K562 (cell line): ENCODE data around the gene LIX1. TPM values are rescaled to one million over a fixed set of nuclear protein-coding genes. Genes with fewer than 3 reads are reported as not detected.

Source experiments
- ATAC-seq: fragments of 200-7000 bp; cut with Tn5 transposase; 3 replicates; pipeline ENCODE4 v1.9.1; 2020; ENCODE audit warnings: moderate library complexity
- BruUV-seq: library from RNA; stranded (reverse); fragments of 400-500 nt; replicated peaks from 2 replicates; lab custom pipeline; 2021; lab: Mats Ljungman, UMichigan
- CTCF ChIA-PET: fragments of 300-600 bp; formaldehyde crosslinking; extraction: SDS; loops from one replicate; lab custom pipeline; 2021; ENCODE audit warnings: low intra/inter-chr PET ratio; lab: Yijun Ruan, JAX
- POLR2A ChIA-PET: fragments of 300-600, 350-650 bp; sonication (Branson Sonifier 250); formaldehyde crosslinking; extraction: SDS; loops from one replicate; lab custom pipeline; 2021; ENCODE audit warnings: antibody characterized with exemption, inconsistent platforms; lab: Yijun Ruan, JAX
- DNase-seq, 4 experiments: peaks; one replicate each; pipeline versions ENCODE4 v3.0.0 to v3.0.0-alpha.2; 2011 to 2018; ENCODE audit warnings: low spot score in 3 of 4, mixed read lengths in 3 of 4; ENCODE audit errors: extremely low read depth in 1 of 4
- FAIRE-seq: peaks from 2 replicates; lab custom pipeline; 2011; peaks lifted over from hg19 to GRCh38; lab: Jason Lieb, UNC
- H2AFZ ChIP-seq: 2 replicates; pipeline ENCODE4 v1.6.0; 2011; ENCODE audit warnings: low read depth, low read length, control low read depth, inconsistent platforms
- H3K27ac ChIP-seq: fragments of 200-600 bp; 3 replicates; pipeline ENCODE4 v1.8.0; 2011; ENCODE audit warnings: low read depth, mild to moderate bottlenecking, control low read depth, inconsistent platforms, low read length, moderate library complexity, mixed read lengths; ENCODE audit errors: extremely low read depth
- H3K27me3 ChIP-seq, 2 experiments: fragments of 300-600 bp in 1 of 2; 2 replicates in 1 of 2; 3 replicates in 1 of 2; pipeline versions ENCODE4 v1.6.0 to v1.8.0; 2011; ENCODE audit warnings: inconsistent platforms in 2 of 2, low read length in 2 of 2, mild to moderate bottlenecking in 1 of 2, mixed read lengths in 1 of 2, moderate library complexity in 1 of 2; ENCODE audit not compliant: control insufficient read depth in 2 of 2, insufficient read depth in 2 of 2
- H3K36me3 ChIP-seq: fragments of 300-600 bp; 3 replicates; pipeline ENCODE4 v1.8.0; 2011; ENCODE audit warnings: mild to moderate bottlenecking, low read length, inconsistent platforms; ENCODE audit not compliant: control insufficient read depth, insufficient read depth
- H3K4me1 ChIP-seq, 2 experiments: fragments of 200-600 bp in 1 of 2; replicated peaks in 1 of 2; 2 replicates in 1 of 2; 3 replicates in 1 of 2; pipeline versions ENCODE4 v1.5.1 to v1.8.0; 2011; ENCODE audit warnings: inconsistent platforms in 2 of 2, low read length in 2 of 2, mild to moderate bottlenecking in 1 of 2, mixed read lengths in 1 of 2, moderate library complexity in 1 of 2; ENCODE audit not compliant: control insufficient read depth in 2 of 2, insufficient read depth in 2 of 2
- H3K4me2 ChIP-seq: 2 replicates; pipeline ENCODE4 v1.6.1; 2011; ENCODE audit warnings: low read length, control low read depth, inconsistent platforms, mixed read lengths; ENCODE audit not compliant: insufficient read depth
- H3K4me3 ChIP-seq: fragments of 200-600 bp; sonication (generic), shearing (Covaris generic); 2 replicates; pipeline ENCODE4 v1.5.1; 2016; ENCODE audit warnings: control low read depth, inconsistent platforms
- H3K79me2 ChIP-seq: fragments of 200-600 bp; 3 replicates; pipeline ENCODE4 v1.8.0; 2011; ENCODE audit warnings: low read length, inconsistent platforms; ENCODE audit not compliant: control insufficient read depth, insufficient read depth
- H3K9ac ChIP-seq, 2 experiments: 2 replicates each; pipeline versions ENCODE4 v1.6.0 to v1.6.1; 2011; ENCODE audit warnings: low read depth in 2 of 2, low read length in 2 of 2, control low read depth in 1 of 2, inconsistent platforms in 1 of 2, mild to moderate bottlenecking in 1 of 2, mixed read lengths in 1 of 2; ENCODE audit not compliant: insufficient read depth in 1 of 2
- H3K9me1 ChIP-seq: one replicate; pipeline ENCODE4 v1.6.0; 2011; ENCODE audit warnings: inconsistent platforms, mild to moderate bottlenecking, low read length, moderate library complexity; ENCODE audit not compliant: control insufficient read depth, insufficient read depth
- H3K9me3 ChIP-seq: replicated peaks from 2 replicates; pipeline ENCODE4 v1.5.1; 2011; ENCODE audit warnings: low read depth, low read length, inconsistent platforms; ENCODE audit not compliant: control insufficient read depth, insufficient read depth
- H4K20me1 ChIP-seq: replicated peaks from 2 replicates; pipeline ENCODE4 v1.6.1; 2011; ENCODE audit warnings: low read length, inconsistent platforms, mixed read lengths; ENCODE audit not compliant: control insufficient read depth, insufficient read depth
- CSDE1 ChIP-seq, 2 experiments: fragments of 450-650 bp; IDR thresholded peaks; 2 replicates each; pipeline ENCODE4 v1.6.1; 2016; ENCODE audit warnings: mild to moderate bottlenecking in 1 of 2
- HSF4 ChIP-seq: fragments of 250-450 bp; sonication (Bioruptor Pico); IDR thresholded peaks from 2 replicates; pipeline ENCODE4 v2.1.2; 2022; ENCODE audit warnings: mild to moderate bottlenecking, moderate library complexity, borderline replicate concordance
- NR1H2 ChIP-seq: sonication (generic); formaldehyde crosslinking; IDR thresholded peaks from 2 replicates; pipeline ENCODE4 v1.4.0; 2020; ENCODE audit warnings: mild to moderate bottlenecking, missing genetic modification reagents
- RBM34 ChIP-seq: fragments of 200-400 bp; formaldehyde crosslinking; IDR thresholded peaks from 2 replicates; pipeline ENCODE4 v1.6.1; 2018; ENCODE audit warnings: low read length, borderline replicate concordance; ENCODE audit not compliant: insufficient read depth
- RUNX1 ChIP-seq: sonication (generic); IDR thresholded peaks from 2 replicates; pipeline ENCODE4 v1.6.1; 2016; ENCODE audit warnings: antibody characterized with exemption, low read depth
- TAF9B ChIP-seq: fragments of 450-650 bp; IDR thresholded peaks from 2 replicates; pipeline ENCODE4 v1.6.1; 2018; ENCODE audit warnings: mild to moderate bottlenecking; ENCODE audit not compliant: partially characterized antibody
- ZBTB9 ChIP-seq: fragments of 450-650 bp; formaldehyde crosslinking; IDR thresholded peaks from 2 replicates; pipeline ENCODE4 v1.4.0; 2020; ENCODE audit warnings: mild to moderate bottlenecking, moderate library complexity
- ZNF561 ChIP-seq: fragments of 450-650 bp; formaldehyde crosslinking; conservative IDR thresholded peaks from 2 replicates; pipeline ENCODE4 v1.4.0; 2020; ENCODE audit warnings: mild to moderate bottlenecking, moderate library complexity
- ZNF79 ChIP-seq: fragments of 250-450 bp; sonication (Bioruptor Pico); IDR thresholded peaks from 2 replicates; pipeline ENCODE4 v1.4.0; 2020; ENCODE audit warnings: low read depth, mild to moderate bottlenecking, moderate library complexity
- WGBS: fragments of 100-300 bp; shearing (Covaris generic); methylation state at CpG from one replicate; pipeline ENCODE4 v1.1.6; 2016; ENCODE audit warnings: low coverage, mixed read lengths; ENCODE audit not compliant: insufficient coverage; ENCODE audit errors: missing lambda C conversion rate; 5-methylcytosine and 5-hydroxymethylcytosine counted together
- in situ Hi-C: fragments of 300-500 bp; cut with MboI; formaldehyde crosslinking; loops from 4 replicates; pipeline ENCODE4 v1.15.0; 2018; ENCODE audit warnings: inconsistent platforms, mixed read lengths
- intact Hi-C: fragments of 100-400 bp; cut with micrococcal nuclease; formaldehyde crosslinking; loops from 2 replicates; pipeline ENCODE4 v1.14.2; 2022
- polyA plus RNA-seq, 8 experiments: library from polyadenylated mRNA; depleted of rRNA in 4 of 8; stranded (reverse) in 5 of 8; unstranded in 3 of 8; fragments of >200 nt; fragmentation: Nextera tagmentation in 2 of 8; fragmentation: Illumina TruSeq in 1 of 8; extraction: Ambion mirVana in 2 of 8; extraction: Trizol in 1 of 8; gene quantifications; 2 replicates each; pipeline versions ENCODE4 v1.2.1 to v1.2.3, GENCODE V29; 2011 to 2014; ENCODE audit warnings: inconsistent platforms in 1 of 8, missing spikeins in 1 of 8
- total RNA-seq, 7 experiments: library from RNA; depleted of rRNA in 6 of 7; stranded (reverse); fragments of >200 nt in 6 of 7; fragmentation: Illumina TruSeq in 2 of 7; extraction: Trizol in 2 of 7; gene quantifications; 2 replicates each; pipeline versions ENCODE4 v1.2.1 to v1.2.3, GENCODE V29; 2011 to 2021; ENCODE audit warnings: low replicate concordance in 1 of 7

The LIX1 gene
- total and polyA plus RNA-seq, 9 of the 15 experiments (the other 6 are each of a cell fraction or from before 2014, with no cell fraction given) = 0.01 to 0.18 TPM; not detected in 7

- no peak overlapping the region for H3K4me2 ChIP-seq
- H3K36me3 ChIP-seq = peaks cover 8% of the 10 kb centered on the region; the same call in 2 of the 3 replicates
- DNase-seq (no peak), FAIRE-seq (no peak), ATAC-seq (no peak)
- BruUV-seq = no TSS peak
- no peaks in the 10 kb centered on the region for H3K27me3 ChIP-seq
- no peaks in the 10 kb centered on the region for H3K9me1 ChIP-seq
- intact Hi-C loops = no loop called here
- WGBS = 58% methylated on average over 6 of the region's 8 CpGs
- no peak overlapping the region for H3K9ac ChIP-seq
- H3K79me2 ChIP-seq = no peaks in the 10 kb centered on the region
- H3K9me3 ChIP-seq = no peaks in the 10 kb centered on the region
- CTCF ChIA-PET = no interaction called here
- TF ChIP-seq NR1H2 (CRISPR knock-in tag) (no peak), TAF9B (no peak), RUNX1 (no peak), CSDE1 (IDR thresholded peaks at IDR 0.05) (no peak), ZBTB9 (CRISPR knock-in tag) (no peak), ZNF79 (CRISPR knock-in tag) (no peak), RBM34 (no peak), ZNF561 (CRISPR knock-in tag) (no peak), HSF4 (CRISPR knock-in tag) (no peak)
- TF ChIP-seq, all 486 proteins: peak for 0
- POLR2A ChIA-PET = interaction anchor here (1.7 kb wide), 1 partner anchor 13 kb away, joined by 6 read pairs; no protein-coding TSS in a partner anchor
- H3K4me3 ChIP-seq = no peak overlapping the region
- peaks cover 4% of the 10 kb centered on the region; the same call in 1 of the 2 replicates for H4K20me1 ChIP-seq
- no peaks in the 10 kb centered on the region for H3K4me1 ChIP-seq
- H2AFZ ChIP-seq = no peak overlapping the region
- in situ Hi-C loops = no loop called here
- H3K27ac ChIP-seq = no peak overlapping the region
Observed at GRCh38 chr5:97102010-97102470, 40.4 kb downstream of the LIX1 start.
